B cell (primary cell): Measurements from ENCODE around the gene AK8. TPM values are rescaled to one million over a fixed set of nuclear protein-coding genes. Genes with fewer than 3 reads are reported as not detected.

Experiments used
- ATAC-seq: fragments of 200-7000 bp; cut with Tn5 transposase; one replicate; pipeline ENCODE4 v1.10.0; 2021; ENCODE audit warnings: low read depth, mild to moderate bottlenecking, moderate number of reproducible peaks, moderate library complexity
- CTCF ChIA-PET: fragments of 350-600 bp; sonication (Branson Sonifier 250); formaldehyde crosslinking; loops from one replicate; lab custom pipeline; 2021; ENCODE audit warnings: antibody characterized with exemption, inconsistent platforms; lab: Charles Lee
- POLR2A ChIA-PET: fragments of 350-600 bp; sonication (Branson Sonifier 250); formaldehyde crosslinking; loops from one replicate; lab custom pipeline; 2021; ENCODE audit warnings: antibody characterized with exemption; lab: Charles Lee
- DNase-seq: peaks from one replicate; pipeline ENCODE4 v3.0.0; 2013
- H2AFZ ChIP-seq: 2 replicates; pipeline ENCODE4 v1.6.1; 2012; ENCODE audit warnings: mild to moderate bottlenecking, low read depth, low read length; ENCODE audit not compliant: insufficient read depth, poor library complexity, severe bottlenecking
- H3K27ac ChIP-seq, 2 donors: 1 replicate in 1 of 2; 2 replicates in 1 of 2; pipeline ENCODE4 v1.5.1; 2012 to 2013; ENCODE audit warnings: low read length in 2 of 2, mild to moderate bottlenecking in 2 of 2, moderate library complexity in 1 of 2
- H3K27me3 ChIP-seq, 4 experiments: fragments of 200-600 bp in 1 of 4; sonication (generic) in 1 of 4; replicated peaks in 1 of 4; 1 replicate in 2 of 4; 2 replicates in 2 of 4; pipeline versions ENCODE4 v1.6.1 to v1.7.0; 2013 to 2016; ENCODE audit warnings: low read length in 3 of 4, mild to moderate bottlenecking in 2 of 4, mixed read lengths in 1 of 4, moderate library complexity in 1 of 4; ENCODE audit not compliant: insufficient read depth in 4 of 4, control insufficient read depth in 3 of 4; ENCODE audit errors: control extremely low read depth in 1 of 4
- H3K36me3 ChIP-seq, 2 experiments: replicated peaks in 1 of 2; 1 replicate in 1 of 2; 2 replicates in 1 of 2; pipeline versions ENCODE4 v1.6.1 to v1.7.1; 2013; ENCODE audit warnings: low read length in 1 of 2; ENCODE audit not compliant: insufficient read depth in 2 of 2, control insufficient read depth in 1 of 2; ENCODE audit errors: control extremely low read depth in 1 of 2, extremely low read depth in 1 of 2
- H3K4me1 ChIP-seq, 2 donors: fragments of 200-600 bp in 1 of 2; sonication (generic) in 1 of 2; 1 replicate in 1 of 2; 2 replicates in 1 of 2; pipeline versions ENCODE4 v1.5.1 to v1.6.1; 2013 to 2017; ENCODE audit warnings: low read length in 2 of 2; ENCODE audit not compliant: control insufficient read depth in 2 of 2, insufficient read depth in 2 of 2
- H3K4me2 ChIP-seq: replicated peaks from 2 replicates; pipeline ENCODE3; 2012; ENCODE audit warnings: mild to moderate bottlenecking, low read depth, low read length; ENCODE audit not compliant: poor library complexity, severe bottlenecking
- H3K4me3 ChIP-seq, 5 experiments: fragments of 200-600 bp in 1 of 5; sonication (generic) in 1 of 5; 1 replicate in 3 of 5; 2 replicates in 2 of 5; pipeline versions ENCODE4 v1.5.1 to v1.7.0; 2011 to 2016; ENCODE audit warnings: low read length in 4 of 5, mild to moderate bottlenecking in 4 of 5, low read depth in 2 of 5, control low read depth in 1 of 5, moderate library complexity in 1 of 5; ENCODE audit not compliant: insufficient read depth in 1 of 5; ENCODE audit errors: control extremely low read depth in 1 of 5, extremely low read depth in 1 of 5
- H3K79me2 ChIP-seq: fragments of 200-600 bp; sonication (generic); one replicate; pipeline ENCODE4 v1.6.0; 2016; ENCODE audit warnings: low read length; ENCODE audit not compliant: control insufficient read depth, insufficient read depth
- H3K9ac ChIP-seq: fragments of 200-600 bp; sonication (generic); 2 replicates; pipeline ENCODE4 v1.6.1; 2017; ENCODE audit warnings: mild to moderate bottlenecking, low read length, moderate library complexity
- H3K9me3 ChIP-seq, 3 donors: one replicate each; pipeline versions ENCODE4 v1.6.1 to v1.7.1; 2013; ENCODE audit warnings: low read length in 2 of 3; ENCODE audit not compliant: control insufficient read depth in 2 of 3, insufficient read depth in 1 of 3; ENCODE audit errors: control extremely low read depth in 1 of 3
- H4K20me1 ChIP-seq: 2 replicates; pipeline ENCODE4 v1.6.0; 2012; ENCODE audit warnings: mild to moderate bottlenecking, low read length; ENCODE audit not compliant: insufficient read depth, control insufficient read depth, poor library complexity, severe bottlenecking
- H3K27ac Mint-ChIP-seq: one replicate; pipeline ENCODE4 v1.8.0; 2021; ENCODE audit warnings: mixed read lengths
- H3K27me3 Mint-ChIP-seq: one replicate; pipeline ENCODE4 v1.8.0; 2021; ENCODE audit warnings: mixed read lengths
- H3K4me1 Mint-ChIP-seq: one replicate; pipeline ENCODE4 v1.8.0; 2021; ENCODE audit warnings: mixed read lengths
- H3K4me3 Mint-ChIP-seq: one replicate; pipeline ENCODE4 v1.8.0; 2021; ENCODE audit warnings: mixed read lengths
- H3K9me3 Mint-ChIP-seq: one replicate; pipeline ENCODE4 v1.8.0; 2022; ENCODE audit warnings: mixed read lengths; ENCODE audit not compliant: insufficient read depth
- EZH2 ChIP-seq: IDR thresholded peaks from 2 replicates; pipeline ENCODE4 v1.6.1; 2012; ENCODE audit warnings: borderline replicate concordance, low read depth, mild to moderate bottlenecking, moderate library complexity, low read length; ENCODE audit not compliant: insufficient read depth, poor library complexity, severe bottlenecking
- WGBS: methylation state at CpG from one replicate; pipeline ENCODE4 v1.1.5; 2013; ENCODE audit warnings: missing lambda C conversion rate; ENCODE audit not compliant: insufficient coverage; 5-methylcytosine and 5-hydroxymethylcytosine counted together
- intact Hi-C: fragments of 100-400 bp; cut with micrococcal nuclease; formaldehyde crosslinking; loops from one replicate; pipeline ENCODE4 v1.10.0; 2022
- polyA plus RNA-seq: library from polyadenylated mRNA; depleted of rRNA; stranded (reverse); fragments of >200 nt; gene quantifications from 2 replicates; pipeline ENCODE4 v1.2.3, GENCODE V29; 2012
- total RNA-seq, 2 donors: library from RNA; stranded (reverse); fragments of 120-200 nt in 1 of 2; gene quantifications; 1 replicate in 1 of 2; 2 replicates in 1 of 2; pipeline versions ENCODE4 v1.2.3 to v1.2.4, GENCODE V29; 2013 to 2022
- TF ChIP-seq, protein P1 (sequence below): fragments of 200-600 bp; IDR thresholded peaks from one replicate; pipeline ENCODE4 v1.8.0; 2022; ENCODE audit warnings: antibody characterized with exemption, mild to moderate bottlenecking

The AK8 gene
- total and polyA plus RNA-seq, 2 donors (not counting 1 experiment from before 2014, with no cell fraction given): 1.9 to 8.6 TPM

DNA sequence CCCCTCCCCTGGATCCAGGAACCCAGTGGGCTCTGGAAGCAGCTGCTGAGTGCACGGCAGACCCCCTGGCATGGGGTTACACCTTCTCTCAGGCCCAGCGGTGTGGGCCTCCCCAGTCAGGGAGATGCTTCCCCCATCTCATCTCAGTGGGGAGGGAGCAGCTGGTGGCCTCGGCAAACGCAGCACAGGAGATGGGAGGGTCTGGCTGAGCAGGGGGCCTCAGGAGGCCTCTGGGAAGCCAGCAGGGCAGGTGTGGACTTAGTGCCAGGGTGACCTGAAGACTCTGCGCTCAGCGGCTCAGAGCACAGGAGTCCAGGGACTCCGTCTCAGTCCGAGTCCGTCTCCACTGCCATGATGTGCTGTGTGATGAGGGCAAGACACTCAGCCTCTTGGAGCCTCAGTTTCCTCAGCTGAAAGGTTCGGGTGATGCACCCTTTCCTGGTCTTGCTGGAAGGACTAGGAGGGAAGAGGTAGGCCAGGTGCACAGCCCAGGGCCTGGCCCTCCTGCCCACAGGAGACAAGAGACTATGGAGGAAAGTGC is 107.2 kb downstream of the AK8 start:
- TF ChIP-seq, protein P1, sequence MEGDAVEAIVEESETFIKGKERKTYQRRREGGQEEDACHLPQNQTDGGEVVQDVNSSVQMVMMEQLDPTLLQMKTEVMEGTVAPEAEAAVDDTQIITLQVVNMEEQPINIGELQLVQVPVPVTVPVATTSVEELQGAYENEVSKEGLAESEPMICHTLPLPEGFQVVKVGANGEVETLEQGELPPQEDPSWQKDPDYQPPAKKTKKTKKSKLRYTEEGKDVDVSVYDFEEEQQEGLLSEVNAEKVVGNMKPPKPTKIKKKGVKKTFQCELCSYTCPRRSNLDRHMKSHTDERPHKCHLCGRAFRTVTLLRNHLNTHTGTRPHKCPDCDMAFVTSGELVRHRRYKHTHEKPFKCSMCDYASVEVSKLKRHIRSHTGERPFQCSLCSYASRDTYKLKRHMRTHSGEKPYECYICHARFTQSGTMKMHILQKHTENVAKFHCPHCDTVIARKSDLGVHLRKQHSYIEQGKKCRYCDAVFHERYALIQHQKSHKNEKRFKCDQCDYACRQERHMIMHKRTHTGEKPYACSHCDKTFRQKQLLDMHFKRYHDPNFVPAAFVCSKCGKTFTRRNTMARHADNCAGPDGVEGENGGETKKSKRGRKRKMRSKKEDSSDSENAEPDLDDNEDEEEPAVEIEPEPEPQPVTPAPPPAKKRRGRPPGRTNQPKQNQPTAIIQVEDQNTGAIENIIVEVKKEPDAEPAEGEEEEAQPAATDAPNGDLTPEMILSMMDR: no peak
- no peak for TF ChIP-seq EZH2
- Histone ChIP-seq H3K36me3 (no peaks in the 10 kb centered on the region), H2AFZ (peak overlapping the region; percentile 84), H3K9me3 (peaks cover 0 to 7% (median 0%) of the 10 kb centered on the region in 3 donors), H3K27ac (peak overlapping the region; percentile 74 to 84), H3K4me3 (peak overlapping the region in 4 of 5 experiments; percentile 76 to 91 (median 82)), H3K9ac (peak overlapping the region; percentile 80), H3K4me2 (peak overlapping the region; percentile 84), H3K27me3 (no peaks in the 10 kb centered on the region), H3K79me2 (no peaks in the 10 kb centered on the region), H3K4me1 (peaks cover 10 to 11% of the 10 kb centered on the region in 2 donors), H4K20me1 (no peaks in the 10 kb centered on the region)
- DNase-seq (no peak), ATAC-seq (no peak)
- POLR2A ChIA-PET: interaction anchor here (0.6 to 1.7 kb wide), 3 partner anchors 101 to 174 kb away, joined by 4 to 15 read pairs (median 4); partner anchors contain the start of genes DDX31, GTF3C4 and TSC1
- CTCF ChIA-PET: interaction anchor here (1.7 kb wide), 1 partner anchor 13 kb away, joined by 5 read pairs; no protein-coding TSS in a partner anchor
- Mint-ChIP-seq H3K9me3 (no peaks in the 10 kb centered on the region), H3K27ac (peak overlapping the region; percentile 100), H3K4me3 (peak overlapping the region; percentile 100), H3K27me3 (no peaks in the 10 kb centered on the region), H3K4me1 (peaks cover 9% of the 10 kb centered on the region)
- 81% methylated on average over 9 of the region's 10 CpGs for WGBS
- intact Hi-C loops: loop anchor here (2.0 kb wide), 1 partner anchor 100 kb away; the partner anchor contains the start of gene GTF3C4
